Measurements from ENCODE around the gene SRP14.

- TF ChIP-seq CTCF (IDR thresholded peaks at IDR 0.05) (no peak), EP300 (IDR thresholded peaks at IDR 0.05) (no peak)
Measured at GRCh38 chr15:40052604-40053003, 13.6 kb upstream of the SRP14 start.
